Gastrocnemius medialis (tissue), 4 donors: ENCODE measurements around the gene RPL36AL.

ENCODE experiments used
- CTCF ChIP-seq, 5 experiments: fragments of 450-650 bp in 3 of 5; fragments of 200-600 bp in 2 of 5; sonication (generic) in 2 of 5; IDR thresholded peaks in 4 of 5; conservative IDR thresholded peaks in 1 of 5; 1 replicate in 4 of 5; 2 replicates in 1 of 5; pipeline ENCODE4 v1.5.1; 2016 to 2019; ENCODE audit warnings: antibody characterized with exemption in 5 of 5, mild to moderate bottlenecking in 3 of 5, moderate library complexity in 3 of 5
- POLR2A ChIP-seq, 2 donors: fragments of 450-650 bp; IDR thresholded peaks; one replicate each; pipeline ENCODE4 v1.6.1; 2017; ENCODE audit warnings: antibody characterized with exemption in 2 of 2, mild to moderate bottlenecking in 2 of 2, moderate library complexity in 2 of 2

- TF ChIP-seq CTCF (IDR thresholded peaks at IDR 0.05 in 4 of 5, conservative IDR thresholded peaks at IDR 0.05 in 1 of 5): no peak
- TF ChIP-seq POLR2A (IDR thresholded peaks at IDR 0.05): no peak
Measured at GRCh38 chr14:49578141-49578540, 42.3 kb downstream of the RPL36AL start.
